Stimulated activated CD4-positive, alpha-beta T cell treated with anti-CD3 and anti-CD28 coated beads, TNF-alpha, amount 100 ng/mL, for 1 hour (primary cell): ENCODE measurements around the gene FOXD1.
"Not testable (repeated sequence)": the region's sequence is repeated elsewhere in the genome, so short reads cannot be mapped to it uniquely, and the experiment has no call there.

Experiments
- DNase-seq, 3 donors: peaks; one replicate each; pipeline ENCODE4 v3.0.0-alpha.2; 2020; ENCODE audit warnings: low read depth in 3 of 3, low spot score in 1 of 3

FOXD1 gene

GRCh38 chr5:73417303-73418034, 31.1 kb downstream of the FOXD1 start:
- DNase-seq = no peak

GRCh38 chr5:73415617-73416016, 33.0 kb downstream of the FOXD1 start:
- no peak for DNase-seq

DNA sequence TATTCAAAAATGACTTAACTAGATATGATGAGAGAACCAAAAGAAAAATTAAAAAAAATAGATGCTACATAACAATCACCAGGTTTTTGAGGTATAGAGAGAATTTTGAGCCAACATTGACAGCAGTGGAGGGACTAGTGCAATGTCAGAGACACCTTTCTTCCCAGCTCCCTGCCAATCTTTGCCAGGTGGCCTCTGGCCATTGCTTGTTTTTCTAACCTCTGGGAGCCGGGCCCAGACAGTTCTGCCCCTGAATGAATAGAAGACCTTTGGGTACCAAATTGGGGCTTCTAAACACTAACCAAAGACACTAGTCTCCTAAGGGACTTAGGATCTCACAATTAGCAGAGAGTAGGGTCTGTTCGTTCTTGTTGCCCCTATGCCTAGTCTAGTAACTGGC, 33.4 kb downstream of the FOXD1 start:
- no peak for DNase-seq

- DNase-seq = no peak
Observed at GRCh38 chr5:73412597-73412988, 36.0 kb downstream of the FOXD1 start.

- DNase-seq = no peak
Observed at GRCh38 chr5:73411936-73412596, 36.5 kb downstream of the FOXD1 start.

DNA sequence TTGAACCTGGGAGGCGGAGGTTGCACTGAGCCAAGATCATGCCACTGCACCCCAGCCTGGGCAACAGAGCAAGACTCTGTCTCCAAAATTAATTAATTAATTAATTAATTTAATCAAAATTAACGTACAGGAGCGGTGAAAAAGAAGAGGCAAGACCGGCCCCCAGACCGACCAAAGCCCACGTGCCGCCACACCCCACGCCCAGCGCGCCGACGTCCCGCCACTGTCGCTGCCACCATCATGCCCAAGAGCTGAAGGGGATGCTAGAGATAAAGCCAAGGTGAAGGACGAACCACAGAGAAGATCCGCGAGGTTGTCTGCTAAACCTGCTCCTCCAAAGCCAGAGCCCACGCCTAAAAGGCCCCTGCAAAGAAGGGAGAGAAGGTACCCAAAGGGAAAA, 38.6 kb downstream of the FOXD1 start:
- not testable (repeated sequence) for DNase-seq

DNA sequence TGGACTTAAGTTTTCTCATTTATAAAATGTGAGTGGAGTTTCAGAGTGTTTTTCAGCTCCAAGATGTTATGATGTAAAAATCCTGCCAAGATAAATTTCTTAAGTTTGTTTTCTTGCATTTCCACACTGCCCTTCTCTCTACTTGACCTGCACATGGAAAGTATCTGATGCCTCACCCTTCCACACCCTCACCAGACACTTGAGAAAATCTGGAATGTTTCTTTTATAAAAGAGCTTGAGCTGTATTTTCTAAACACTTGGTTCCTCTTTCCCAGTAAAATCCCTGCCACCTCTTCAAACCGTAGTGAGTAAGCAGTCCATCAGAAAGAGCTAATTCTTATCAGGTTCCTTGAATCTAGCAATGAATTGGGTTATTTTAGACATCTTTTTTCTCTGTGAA, 42.9 kb downstream of the FOXD1 start:
- no peak for DNase-seq

DNA sequence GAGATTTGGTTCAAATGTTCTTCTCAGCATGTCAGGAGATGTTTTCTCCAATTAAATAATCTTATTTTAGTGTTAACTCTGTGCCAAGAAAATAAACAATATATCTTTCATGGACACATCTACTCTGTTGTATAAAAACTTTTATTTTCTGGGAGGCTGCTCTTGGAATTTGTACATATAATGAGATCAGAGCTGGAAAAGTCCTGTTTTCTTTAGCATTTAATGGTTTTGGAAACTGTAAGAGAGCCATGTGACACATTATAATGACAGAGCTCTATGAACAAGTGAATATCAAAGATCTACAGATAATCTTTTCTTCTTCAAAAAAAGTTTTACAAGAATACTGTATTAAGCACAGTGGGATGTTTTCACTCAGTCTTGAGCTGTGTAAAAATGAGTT, 48.8 kb downstream of the FOXD1 start:
- DNase-seq = no peak
